HEK293 (cell line): Measurements from ENCODE around the gene ZBP1.

Experiments
- GLIS1 ChIP-seq: fragments of 450-650 bp; formaldehyde crosslinking; IDR thresholded peaks from 2 replicates; pipeline ENCODE4 v1.5.1; 2016; ENCODE audit warnings: missing biosample characterization, missing genetic modification characterization
- IKZF3 ChIP-seq: fragments of 450-650 bp; IDR thresholded peaks from 2 replicates; pipeline ENCODE4 v1.5.0; 2018; ENCODE audit warnings: missing biosample characterization, mild to moderate bottlenecking, missing genetic modification characterization, moderate library complexity
- OSR2 ChIP-seq: fragments of 450-650 bp; formaldehyde crosslinking; IDR thresholded peaks from 2 replicates; pipeline ENCODE4 v1.5.1; 2016; ENCODE audit warnings: missing biosample characterization, missing genetic modification characterization
- PRDM10 ChIP-seq: fragments of 450-650 bp; formaldehyde crosslinking; IDR thresholded peaks from 2 replicates; pipeline ENCODE4 v1.5.1; 2016; ENCODE audit warnings: missing biosample characterization, missing genetic modification characterization
- PRDM2 ChIP-seq: fragments of 450-650 bp; formaldehyde crosslinking; IDR thresholded peaks from 2 replicates; pipeline ENCODE4 v1.5.1; 2016; ENCODE audit warnings: missing biosample characterization, missing genetic modification characterization, borderline replicate concordance
- ZFP37 ChIP-seq: fragments of 450-650 bp; formaldehyde crosslinking; IDR thresholded peaks from 2 replicates; pipeline ENCODE4 v1.5.1; 2016; ENCODE audit warnings: missing biosample characterization, missing genetic modification characterization
- ZNF155 ChIP-seq: fragments of 450-650 bp; formaldehyde crosslinking; IDR thresholded peaks from 2 replicates; pipeline ENCODE4 v1.5.1; 2016; ENCODE audit warnings: missing biosample characterization, missing genetic modification characterization
- ZNF280D ChIP-seq: fragments of 450-650 bp; formaldehyde crosslinking; IDR thresholded peaks from 2 replicates; pipeline ENCODE4 v1.5.1; 2016; ENCODE audit warnings: missing biosample characterization, missing genetic modification characterization
- ZNF37A ChIP-seq: fragments of 450-650 bp; IDR thresholded peaks from 2 replicates; pipeline ENCODE4 v1.5.1; 2018; ENCODE audit warnings: missing biosample characterization, missing genetic modification characterization
- ZNF473 ChIP-seq: fragments of 450-650 bp; formaldehyde crosslinking; IDR thresholded peaks from 2 replicates; pipeline ENCODE4 v1.5.1; 2017; ENCODE audit warnings: missing biosample characterization, missing genetic modification characterization
- ZNF549 ChIP-seq: fragments of 450-650 bp; IDR thresholded peaks from 2 replicates; pipeline ENCODE4 v1.5.1; 2018; ENCODE audit warnings: missing biosample characterization, missing genetic modification characterization, mild to moderate bottlenecking, inconsistent platforms, moderate library complexity
- ZNF558 ChIP-seq: fragments of 450-650 bp; formaldehyde crosslinking; IDR thresholded peaks from 2 replicates; pipeline ENCODE4 v1.5.1; 2016; ENCODE audit warnings: missing biosample characterization, missing genetic modification characterization
- ZNF654 ChIP-seq: fragments of 450-650 bp; formaldehyde crosslinking; IDR thresholded peaks from 2 replicates; pipeline ENCODE4 v1.5.1; 2016; ENCODE audit warnings: low read depth, missing biosample characterization, missing genetic modification characterization
- TF ChIP-seq, protein P1 (sequence below): fragments of 450-650 bp; formaldehyde crosslinking; conservative IDR thresholded peaks from 2 replicates; pipeline ENCODE4 v1.5.1; 2016; ENCODE audit warnings: low read depth, missing biosample characterization, missing genetic modification characterization
- TF ChIP-seq, protein P2 (sequence below): fragments of 450-650 bp; formaldehyde crosslinking; IDR thresholded peaks from 2 replicates; pipeline ENCODE4 v1.5.1; 2016; ENCODE audit warnings: missing biosample characterization, missing genetic modification characterization
- TF ChIP-seq, protein P3 (sequence below): fragments of 450-650 bp; formaldehyde crosslinking; IDR thresholded peaks from 2 replicates; pipeline ENCODE4 v1.5.1; 2016; ENCODE audit warnings: missing biosample characterization, missing genetic modification characterization

Gene ZBP1

GRCh38 chr20:57579898-57580447, 40.3 kb downstream of the ZBP1 start (continued):
- TF ChIP-seq, protein P1, sequence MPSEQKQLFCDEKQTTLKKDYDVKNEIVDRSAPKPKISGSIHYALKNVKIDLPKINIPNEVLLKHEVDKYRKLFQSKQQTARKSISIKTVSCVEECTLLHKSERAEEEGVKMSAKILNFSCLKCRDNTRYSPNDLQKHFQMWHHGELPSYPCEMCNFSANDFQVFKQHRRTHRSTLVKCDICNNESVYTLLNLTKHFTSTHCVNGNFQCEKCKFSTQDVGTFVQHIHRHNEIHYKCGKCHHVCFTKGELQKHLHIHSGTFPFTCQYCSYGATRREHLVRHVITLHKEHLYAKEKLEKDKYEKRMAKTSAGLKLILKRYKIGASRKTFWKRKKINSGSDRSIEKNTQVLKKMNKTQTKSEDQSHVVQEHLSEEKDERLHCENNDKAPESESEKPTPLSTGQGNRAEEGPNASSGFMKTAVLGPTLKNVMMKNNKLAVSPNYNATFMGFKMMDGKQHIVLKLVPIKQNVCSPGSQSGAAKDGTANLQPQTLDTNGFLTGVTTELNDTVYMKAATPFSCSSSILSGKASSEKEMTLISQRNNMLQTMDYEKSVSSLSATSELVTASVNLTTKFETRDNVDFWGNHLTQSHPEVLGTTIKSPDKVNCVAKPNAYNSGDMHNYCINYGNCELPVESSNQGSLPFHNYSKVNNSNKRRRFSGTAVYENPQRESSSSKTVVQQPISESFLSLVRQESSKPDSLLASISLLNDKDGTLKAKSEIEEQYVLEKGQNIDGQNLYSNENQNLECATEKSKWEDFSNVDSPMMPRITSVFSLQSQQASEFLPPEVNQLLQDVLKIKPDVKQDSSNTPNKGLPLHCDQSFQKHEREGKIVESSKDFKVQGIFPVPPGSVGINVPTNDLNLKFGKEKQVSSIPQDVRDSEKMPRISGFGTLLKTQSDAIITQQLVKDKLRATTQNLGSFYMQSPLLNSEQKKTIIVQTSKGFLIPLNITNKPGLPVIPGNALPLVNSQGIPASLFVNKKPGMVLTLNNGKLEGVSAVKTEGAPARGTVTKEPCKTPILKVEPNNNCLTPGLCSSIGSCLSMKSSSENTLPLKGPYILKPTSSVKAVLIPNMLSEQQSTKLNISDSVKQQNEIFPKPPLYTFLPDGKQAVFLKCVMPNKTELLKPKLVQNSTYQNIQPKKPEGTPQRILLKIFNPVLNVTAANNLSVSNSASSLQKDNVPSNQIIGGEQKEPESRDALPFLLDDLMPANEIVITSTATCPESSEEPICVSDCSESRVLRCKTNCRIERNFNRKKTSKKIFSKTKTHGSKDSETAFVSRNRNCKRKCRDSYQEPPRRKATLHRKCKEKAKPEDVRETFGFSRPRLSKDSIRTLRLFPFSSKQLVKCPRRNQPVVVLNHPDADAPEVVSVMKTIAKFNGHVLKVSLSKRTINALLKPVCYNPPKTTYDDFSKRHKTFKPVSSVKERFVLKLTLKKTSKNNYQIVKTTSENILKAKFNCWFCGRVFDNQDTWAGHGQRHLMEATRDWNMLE (tag by site-specific recombination): no peak
- TF ChIP-seq ZNF654 (tag by site-specific recombination) (no peak), PRDM10 (tag by site-specific recombination) (no peak), ZNF558 (tag by site-specific recombination) (0 out of 2 replicates have a peak, but pooled peaks have one; percentile 38), IKZF3 (tag by site-specific recombination) (peak; percentile 90), ZNF549 (tag by site-specific recombination) (no peak), ZNF155 (tag by site-specific recombination) (no peak), OSR2 (tag by site-specific recombination) (peak; percentile 98), ZFP37 (tag by site-specific recombination) (no peak), ZNF473 (no peak), ZNF280D (tag by site-specific recombination) (no peak), ZNF37A (tag by site-specific recombination) (no peak), GLIS1 (tag by site-specific recombination) (peak; percentile 82), PRDM2 (no peak)
- TF ChIP-seq, protein P2, sequence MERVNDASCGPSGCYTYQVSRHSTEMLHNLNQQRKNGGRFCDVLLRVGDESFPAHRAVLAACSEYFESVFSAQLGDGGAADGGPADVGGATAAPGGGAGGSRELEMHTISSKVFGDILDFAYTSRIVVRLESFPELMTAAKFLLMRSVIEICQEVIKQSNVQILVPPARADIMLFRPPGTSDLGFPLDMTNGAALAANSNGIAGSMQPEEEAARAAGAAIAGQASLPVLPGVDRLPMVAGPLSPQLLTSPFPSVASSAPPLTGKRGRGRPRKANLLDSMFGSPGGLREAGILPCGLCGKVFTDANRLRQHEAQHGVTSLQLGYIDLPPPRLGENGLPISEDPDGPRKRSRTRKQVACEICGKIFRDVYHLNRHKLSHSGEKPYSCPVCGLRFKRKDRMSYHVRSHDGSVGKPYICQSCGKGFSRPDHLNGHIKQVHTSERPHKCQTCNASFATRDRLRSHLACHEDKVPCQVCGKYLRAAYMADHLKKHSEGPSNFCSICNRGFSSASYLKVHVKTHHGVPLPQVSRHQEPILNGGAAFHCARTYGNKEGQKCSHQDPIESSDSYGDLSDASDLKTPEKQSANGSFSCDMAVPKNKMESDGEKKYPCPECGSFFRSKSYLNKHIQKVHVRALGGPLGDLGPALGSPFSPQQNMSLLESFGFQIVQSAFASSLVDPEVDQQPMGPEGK (tag by site-specific recombination): peak; percentile 80
- TF ChIP-seq, protein P3, sequence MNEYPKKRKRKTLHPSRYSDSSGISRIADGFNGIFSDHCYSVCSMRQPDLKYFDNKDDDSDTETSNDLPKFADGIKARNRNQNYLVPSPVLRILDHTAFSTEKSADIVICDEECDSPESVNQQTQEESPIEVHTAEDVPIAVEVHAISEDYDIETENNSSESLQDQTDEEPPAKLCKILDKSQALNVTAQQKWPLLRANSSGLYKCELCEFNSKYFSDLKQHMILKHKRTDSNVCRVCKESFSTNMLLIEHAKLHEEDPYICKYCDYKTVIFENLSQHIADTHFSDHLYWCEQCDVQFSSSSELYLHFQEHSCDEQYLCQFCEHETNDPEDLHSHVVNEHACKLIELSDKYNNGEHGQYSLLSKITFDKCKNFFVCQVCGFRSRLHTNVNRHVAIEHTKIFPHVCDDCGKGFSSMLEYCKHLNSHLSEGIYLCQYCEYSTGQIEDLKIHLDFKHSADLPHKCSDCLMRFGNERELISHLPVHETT: peak; percentile 75
